Renal cortical epithelial cell (primary cell): Measurements from ENCODE around the gene ARNT2. TPM values are rescaled to one million over a fixed set of nuclear protein-coding genes. Genes with fewer than 3 reads are reported as not detected.

ENCODE experiments used
- DNase-seq: peaks from one replicate; pipeline ENCODE4 v3.0.0-alpha.2; 2011; ENCODE audit warnings: low read depth
- total RNA-seq: library from RNA; depleted of rRNA; stranded (reverse); fragments of >200 nt; gene quantifications from 2 replicates; pipeline ENCODE4 v1.2.3, GENCODE V29; 2014

The ARNT2 gene
- total RNA-seq, 1 donor from 2014 or later, result 20.8 TPM

GRCh38 chr15:80594091-80594889, 190.1 kb downstream of the ARNT2 start:
- DNase-seq, result no peak

DNA sequence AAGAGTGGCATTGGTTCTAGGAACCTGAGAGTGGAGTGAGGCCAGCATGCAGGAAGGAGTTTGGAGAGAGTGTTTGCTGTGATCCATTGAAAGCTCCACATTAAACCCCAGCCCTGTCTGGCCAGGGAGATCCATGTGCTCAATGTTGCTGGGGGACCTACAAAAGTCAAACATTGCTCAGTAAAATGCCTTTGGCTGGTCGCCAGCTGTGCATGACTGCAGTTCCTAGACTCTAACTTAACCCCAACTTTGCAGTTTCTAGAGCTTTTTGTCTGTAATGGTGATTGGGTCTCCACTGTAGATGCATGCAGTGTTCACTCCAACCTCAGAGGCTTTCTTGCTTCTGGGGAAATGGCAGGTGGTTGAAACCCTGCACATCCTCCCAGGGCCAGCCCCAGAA, 191.2 kb downstream of the ARNT2 start:
- DNase-seq, result no peak

DNA sequence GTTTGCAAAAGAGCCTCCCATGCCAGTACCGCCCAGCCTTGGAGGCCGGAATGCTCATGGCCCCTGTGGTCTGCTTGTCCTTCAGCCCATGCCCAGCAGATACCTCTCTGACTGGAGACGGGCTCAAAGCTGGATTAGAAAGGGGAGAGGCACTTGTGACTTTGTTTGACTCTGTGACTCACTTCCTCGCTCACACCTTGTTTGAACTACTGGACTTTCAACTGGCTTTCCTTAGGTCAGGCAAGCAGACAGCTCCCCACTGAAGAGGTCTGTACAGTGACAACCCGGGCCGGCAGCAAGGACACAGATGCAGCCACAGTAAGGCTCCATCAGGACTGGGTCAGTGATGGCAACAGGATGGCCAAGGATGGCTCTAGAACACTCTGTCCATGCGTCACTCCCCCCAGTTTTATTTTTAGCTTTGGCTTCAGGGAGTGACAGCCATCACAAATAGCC, 192.4 kb downstream of the ARNT2 start:
- DNase-seq, result peak; percentile 42

- DNase-seq, result peak; percentile 51
Observed at GRCh38 chr15:80597076-80597475, 192.9 kb downstream of the ARNT2 start.

- peak; percentile 47 for DNase-seq
Observed at GRCh38 chr15:80599359-80599758, 195.2 kb downstream of the ARNT2 start.

- DNase-seq, result no peak
Observed at GRCh38 chr15:80600626-80601025, 196.4 kb downstream of the ARNT2 start.

DNA sequence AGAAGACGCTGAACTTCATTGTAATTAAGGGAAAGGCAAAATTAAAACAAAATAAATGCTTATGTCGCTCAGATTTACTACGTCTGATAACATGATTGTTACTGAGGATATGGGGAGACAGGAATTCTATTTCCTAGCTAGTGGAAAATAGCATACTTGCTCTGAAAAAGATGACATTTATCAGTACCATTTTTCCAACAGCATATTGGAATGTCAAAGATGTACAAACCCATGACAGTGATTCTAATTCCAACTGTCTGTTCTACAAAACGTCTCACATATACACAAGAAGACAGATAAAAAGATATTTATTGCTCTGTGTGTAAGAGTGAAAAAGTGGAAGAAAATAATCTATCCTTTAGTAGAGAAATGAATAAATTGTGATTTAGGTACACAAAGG, 197.1 kb downstream of the ARNT2 start:
- no peak for DNase-seq

- no peak for DNase-seq
Observed at GRCh38 chr15:80604583-80605575, 200.7 kb downstream of the ARNT2 start.

- no peak for DNase-seq
Observed at GRCh38 chr15:80605591-80606150, 201.5 kb downstream of the ARNT2 start.

- DNase-seq, result no peak
Observed at GRCh38 chr15:80606511-80607071, 202.4 kb downstream of the ARNT2 start.

- no peak for DNase-seq
Observed at GRCh38 chr15:80607287-80607980, 203.3 kb downstream of the ARNT2 start.

DNA sequence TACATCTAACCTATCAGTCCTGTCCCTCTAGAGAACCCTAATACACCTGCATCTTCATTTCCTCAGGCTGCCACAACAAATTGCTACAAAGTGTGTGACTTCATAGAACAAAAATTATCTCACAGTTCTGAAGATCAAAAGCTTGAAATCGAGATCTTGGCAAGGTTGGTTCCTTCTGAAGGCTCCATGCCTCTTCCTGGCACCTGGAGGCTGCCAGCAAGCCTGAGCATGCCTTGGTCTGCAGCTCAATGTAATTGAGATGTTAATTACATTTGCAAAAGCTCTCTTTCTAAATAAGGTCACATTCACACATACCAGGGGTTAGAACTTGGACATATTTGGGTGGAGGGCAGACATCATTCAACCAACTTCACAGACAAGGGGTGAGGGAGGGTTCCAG, 204.5 kb downstream of the ARNT2 start:
- DNase-seq, result no peak

DNA sequence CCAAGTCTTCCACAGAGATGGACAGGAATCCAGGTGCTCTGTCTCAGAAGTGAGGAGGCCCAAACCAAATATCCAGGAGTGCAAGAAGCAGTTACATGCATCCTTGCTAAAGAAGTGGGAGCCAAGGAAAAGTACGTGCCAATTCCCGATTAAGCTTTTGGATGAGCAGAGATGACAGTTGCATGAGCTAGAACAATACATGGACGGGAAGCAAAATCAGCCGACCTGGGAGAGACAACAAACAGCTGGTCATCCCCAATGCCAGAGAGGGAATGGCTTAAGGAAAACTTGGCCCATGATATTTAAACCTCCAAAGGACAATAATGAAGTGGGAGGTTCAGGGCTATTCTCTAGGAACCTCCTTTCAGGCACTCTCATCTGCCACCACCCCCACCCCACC, 204.9 kb downstream of the ARNT2 start:
- no peak for DNase-seq

DNA sequence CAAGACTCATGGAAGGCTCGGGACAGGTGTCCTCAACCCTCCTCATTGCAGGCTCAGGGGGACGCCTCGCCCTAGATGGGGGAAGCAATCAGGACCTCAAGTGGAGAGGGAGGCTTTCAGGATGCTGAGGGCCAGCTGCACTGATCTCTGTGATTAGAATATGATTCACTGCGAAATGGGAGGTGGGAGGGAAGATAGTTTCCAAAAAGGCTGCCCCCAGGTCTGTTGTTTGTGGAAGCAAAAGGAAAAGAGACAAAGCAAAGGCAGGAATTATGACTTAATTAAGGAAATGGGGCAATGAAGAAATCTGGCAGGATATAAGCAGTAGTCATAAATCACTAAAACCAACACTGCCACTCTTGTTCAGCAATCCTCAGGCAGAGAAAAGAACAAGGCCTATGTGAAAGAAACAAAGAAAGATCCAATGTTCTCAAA, 205.3 kb downstream of the ARNT2 start:
- DNase-seq, result no peak

DNA sequence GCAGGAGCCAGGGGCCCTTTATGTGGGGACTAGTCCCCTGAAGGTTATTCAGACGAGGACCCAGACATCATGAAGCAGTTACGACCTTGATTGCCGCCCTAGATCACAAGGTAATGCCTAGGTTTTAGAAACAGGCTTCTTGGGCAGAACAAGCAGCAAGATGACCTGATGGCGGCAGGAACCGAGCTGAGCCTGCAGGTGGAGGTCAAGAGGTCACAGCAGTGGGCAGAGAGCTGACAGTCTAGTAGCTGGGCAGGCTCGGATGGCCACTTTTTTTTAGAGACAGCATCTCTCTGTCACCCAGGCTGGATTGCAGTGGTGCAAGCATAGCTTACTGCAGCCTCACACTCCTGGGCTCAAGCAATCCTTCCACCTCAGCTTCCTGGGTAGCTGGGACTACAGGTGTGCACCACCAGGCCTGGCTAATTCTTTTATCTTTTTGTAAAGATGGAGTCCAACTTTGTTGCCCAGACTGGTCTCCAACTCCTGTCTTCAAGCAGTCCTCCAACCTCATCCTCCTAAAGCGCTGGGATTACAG, 207.4 kb downstream of the ARNT2 start:
- no peak for DNase-seq

DNA sequence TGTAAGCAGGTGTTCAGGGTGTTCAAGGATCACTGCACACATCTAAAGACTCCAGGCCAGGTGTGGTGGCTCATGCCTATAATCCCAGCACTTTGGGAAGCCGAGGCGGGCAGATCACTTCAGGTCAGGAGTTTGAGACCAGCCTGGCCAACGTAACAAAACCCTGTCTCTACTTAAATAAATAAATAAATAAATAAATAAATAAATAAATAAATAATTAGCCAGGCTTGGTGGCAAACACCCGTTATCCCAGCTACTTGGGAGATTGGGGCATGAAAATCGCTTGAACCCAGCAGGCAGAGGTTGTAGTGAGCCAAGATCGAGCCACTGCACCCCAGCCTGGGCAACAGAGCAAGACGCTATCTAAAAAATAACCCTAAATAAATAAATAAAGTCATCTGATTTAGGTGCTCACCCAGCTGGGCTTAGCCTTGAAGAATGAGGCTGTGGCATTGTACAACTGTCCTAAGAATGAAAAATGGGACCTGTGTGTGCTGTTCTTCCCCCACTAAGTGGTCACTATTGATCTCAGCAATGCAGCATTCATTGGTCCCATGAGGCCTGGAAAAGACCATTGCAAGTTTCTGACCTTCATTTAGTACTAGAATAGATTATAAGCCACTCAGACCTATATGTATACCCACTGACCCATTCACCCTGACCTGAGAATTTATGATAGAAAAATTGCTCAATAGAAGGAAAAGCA, 208.1 kb downstream of the ARNT2 start:
- DNase-seq, result no peak

- DNase-seq, result no peak
Observed at GRCh38 chr15:80613762-80614365, 209.7 kb downstream of the ARNT2 start.

GRCh38 chr15:80614711-80615360, 210.7 kb downstream of the ARNT2 start:
- DNase-seq, result no peak

GRCh38 chr15:80615361-80615736, 211.2 kb downstream of the ARNT2 start:
- DNase-seq, result no peak
